GM21360 (cell line): Measurements from ENCODE around the gene RAB11FIP2.

Experiments used
- ATAC-seq: cut with Tn5 transposase; IDR thresholded peaks from one replicate; pipeline ENCODE4 v1.9.1; 2021; ENCODE audit warnings: mild to moderate bottlenecking, moderate library complexity; ENCODE audit not compliant: unreplicated experiment

Gene RAB11FIP2

DNA sequence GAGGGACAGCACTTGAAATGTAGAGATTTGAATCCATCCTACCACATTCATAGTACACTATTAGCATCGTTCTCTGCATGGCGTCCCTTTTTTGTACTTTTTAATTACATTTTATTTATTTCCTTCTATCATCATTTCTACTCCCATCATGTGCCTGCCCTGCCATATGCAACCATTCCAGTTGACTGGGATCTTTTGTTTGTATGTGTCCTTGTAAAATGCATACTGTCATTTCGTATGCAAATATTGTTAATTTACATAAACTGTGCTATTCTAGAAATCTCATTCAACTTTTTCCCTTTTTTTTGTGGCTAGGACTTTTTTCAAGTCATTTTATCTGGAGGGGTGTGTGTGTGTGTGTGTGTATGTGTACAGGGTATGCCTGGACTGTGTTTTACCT, 57.9 kb downstream of the RAB11FIP2 start:
- ATAC-seq, result no peak

- ATAC-seq, result no peak
Measured at GRCh38 chr10:117987244-117987909, 59.4 kb downstream of the RAB11FIP2 start.

GRCh38 chr10:117983961-117984360, 62.8 kb downstream of the RAB11FIP2 start:
- ATAC-seq, result no peak

- ATAC-seq, result no peak
Measured at GRCh38 chr10:117980755-117981702, 65.7 kb downstream of the RAB11FIP2 start.

DNA sequence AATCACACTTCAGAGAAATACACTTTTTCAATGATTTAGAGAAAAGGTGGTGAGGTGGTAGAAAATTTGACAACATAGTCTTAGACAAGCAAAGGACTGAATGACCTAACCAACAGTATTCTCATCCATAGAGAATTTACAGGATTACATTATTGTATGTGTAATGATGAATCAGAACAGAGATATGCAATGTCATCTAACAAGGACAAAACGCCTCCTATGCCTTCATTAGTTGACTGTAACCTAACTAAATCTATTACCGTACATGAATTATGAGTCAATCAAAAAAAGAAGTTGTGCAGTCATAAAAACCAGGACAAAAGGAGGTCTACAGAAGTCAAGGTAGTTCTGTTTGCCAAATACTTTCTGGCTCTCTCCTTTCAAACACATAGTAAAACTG, 66.5 kb downstream of the RAB11FIP2 start:
- no peak for ATAC-seq

DNA sequence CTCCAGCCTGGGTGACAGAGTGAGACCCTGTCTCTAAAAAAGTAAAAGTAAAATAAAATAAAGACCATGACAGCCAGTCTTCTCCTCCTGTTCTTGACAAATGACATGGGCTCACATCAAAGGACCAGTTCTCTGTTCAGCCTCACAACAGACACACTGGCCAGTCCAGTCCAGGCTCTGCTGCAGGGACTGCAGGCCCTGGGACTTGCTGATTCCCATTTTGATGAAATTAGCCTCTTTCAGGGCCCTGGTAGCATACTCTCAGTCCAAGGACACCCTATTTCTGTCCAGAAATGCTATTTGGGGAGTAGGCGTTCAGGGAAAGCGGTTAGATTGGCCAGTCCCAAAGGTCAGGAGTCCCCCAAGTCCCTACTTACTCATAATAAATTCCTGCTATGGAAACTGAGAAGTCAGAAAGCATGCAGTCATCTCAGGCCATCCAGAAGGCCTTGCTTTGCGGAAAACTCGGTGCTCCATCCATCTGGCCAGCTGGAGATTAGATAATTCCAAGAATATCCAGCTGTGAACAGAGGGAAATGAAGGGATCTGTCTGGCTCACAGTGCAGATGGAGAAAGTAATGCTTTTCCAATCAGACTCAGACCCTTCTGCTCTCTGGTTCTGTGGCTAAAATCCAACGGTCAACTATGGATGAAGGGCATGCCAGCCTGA, 74.4 kb downstream of the RAB11FIP2 start:
- no peak for ATAC-seq

- ATAC-seq, result no peak
Measured at GRCh38 chr10:117970962-117971361, 75.8 kb downstream of the RAB11FIP2 start.

- no peak for ATAC-seq
Measured at GRCh38 chr10:117969592-117969991, 77.1 kb downstream of the RAB11FIP2 start.

GRCh38 chr10:117968354-117969182, 78.2 kb downstream of the RAB11FIP2 start:
- no peak for ATAC-seq

DNA sequence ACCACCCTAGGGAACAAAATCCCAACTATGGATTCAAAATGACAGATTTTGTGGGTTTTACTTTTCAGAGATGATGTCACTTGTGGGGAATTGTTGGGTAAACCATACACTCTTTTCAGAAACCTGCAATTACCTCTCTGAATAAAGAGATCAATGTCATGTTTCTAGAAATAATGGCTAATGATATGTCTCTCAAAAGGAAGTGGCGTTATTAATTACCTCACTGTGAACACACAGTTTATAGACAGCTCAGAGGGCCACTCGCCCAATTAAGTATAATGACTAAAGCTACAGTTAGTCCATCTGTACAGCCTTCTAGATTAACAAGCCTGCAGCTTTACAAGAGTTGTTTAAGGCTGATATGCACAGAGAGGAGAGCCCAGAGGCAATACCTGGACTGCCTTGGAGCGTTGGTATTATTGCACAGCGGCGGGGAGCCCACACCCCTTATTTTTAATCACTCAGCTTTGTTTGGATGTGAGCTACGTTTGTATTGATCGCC, 79.5 kb downstream of the RAB11FIP2 start:
- ATAC-seq, result no peak

DNA sequence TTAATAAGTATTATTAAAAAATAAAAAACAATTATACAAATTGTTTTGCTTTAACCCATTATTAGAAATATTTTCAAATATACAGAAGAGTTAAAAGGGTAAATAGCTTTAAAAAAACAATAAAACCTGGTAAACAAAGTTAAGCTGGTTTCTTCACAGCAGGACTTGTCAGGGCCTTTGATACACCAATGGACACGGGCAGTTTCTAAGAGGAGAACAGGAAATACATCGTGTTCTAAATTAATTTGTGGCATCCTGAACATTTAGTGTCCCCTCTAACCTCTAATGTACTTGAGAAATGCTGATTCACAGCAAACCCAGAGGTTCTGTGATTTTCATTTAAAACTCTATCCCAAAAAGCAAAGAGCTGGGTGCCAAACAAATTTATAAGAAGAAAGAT, 80.8 kb downstream of the RAB11FIP2 start:
- no peak for ATAC-seq

GRCh38 chr10:117964536-117964935, 82.2 kb downstream of the RAB11FIP2 start:
- ATAC-seq, result no peak

- no peak for ATAC-seq
Measured at GRCh38 chr10:117960345-117960935, 86.3 kb downstream of the RAB11FIP2 start.

GRCh38 chr10:117956972-117957371, 89.8 kb downstream of the RAB11FIP2 start:
- no peak for ATAC-seq

GRCh38 chr10:117955176-117955575, 91.6 kb downstream of the RAB11FIP2 start:
- no peak for ATAC-seq
